HCT116 (cell line): ENCODE measurements around the gene LINGO1.

Experiments
- CTCF ChIP-seq, 3 experiments: fragments of 200-600 bp in 1 of 3; sonication (generic) in 1 of 3; IDR thresholded peaks in 2 of 3; conservative IDR thresholded peaks in 1 of 3; 2 replicates each; pipeline ENCODE4 v1.5.1; 2012 to 2017; ENCODE audit warnings: low read depth in 2 of 3, low read length in 2 of 3, antibody characterized with exemption in 1 of 3, borderline replicate concordance in 1 of 3, control low read depth in 1 of 3, mild to moderate bottlenecking in 1 of 3, mixed read lengths in 1 of 3, mixed run types in 1 of 3, moderate library complexity in 1 of 3; ENCODE audit not compliant: insufficient read depth in 1 of 3
- EZH2 ChIP-seq: fragments of 200-600 bp; sonication (generic); IDR thresholded peaks from 2 replicates; pipeline ENCODE4 v1.6.1; 2017; ENCODE audit warnings: antibody characterized with exemption, mixed run types
- JUND ChIP-seq: IDR thresholded peaks from 2 replicates; pipeline ENCODE4 v1.6.1; 2012
- MAX ChIP-seq: IDR thresholded peaks from 2 replicates; pipeline ENCODE4 v1.6.1; 2012
- POLR2A ChIP-seq: IDR thresholded peaks from 2 replicates; pipeline ENCODE4 v1.7.0; 2011; ENCODE audit warnings: borderline replicate concordance; ENCODE audit not compliant: insufficient read depth, insufficient read length; ENCODE audit errors: extremely low read depth
- POLR2AphosphoS5 ChIP-seq: IDR thresholded peaks from 2 replicates; pipeline ENCODE4 v1.6.1; 2011; ENCODE audit warnings: mild to moderate bottlenecking, low read depth, low read length, moderate library complexity
- REST ChIP-seq: IDR thresholded peaks from 2 replicates; pipeline ENCODE4 v1.6.1; 2012; ENCODE audit warnings: low read depth
- SIN3A ChIP-seq: IDR thresholded peaks from 2 replicates; pipeline ENCODE4 v1.6.1; 2012; ENCODE audit warnings: low read depth
- SRF ChIP-seq: IDR thresholded peaks from 2 replicates; pipeline ENCODE4 v1.6.1; 2012; ENCODE audit warnings: low read depth
- YY1 ChIP-seq: IDR thresholded peaks from 2 replicates; pipeline ENCODE4 v1.6.1; 2011; ENCODE audit warnings: low read length, low read depth, moderate library complexity, mild to moderate bottlenecking; ENCODE audit not compliant: insufficient replicate concordance; ENCODE audit errors: extremely low read depth
- ZFX ChIP-seq: fragments of 450-650 bp; IDR thresholded peaks from 2 replicates; pipeline ENCODE4 v1.6.1; 2017

GRCh38 chr15:77571741-77572140, 61.0 kb downstream of the LINGO1 start:
- TF ChIP-seq POLR2A (no peak), CTCF (IDR thresholded peaks at IDR 0.05 in 2 of 3, conservative IDR thresholded peaks at IDR 0.05 in 1 of 3; ENCODE audit: borderline replicate concordance in 1 of 3, insufficient read depth in 1 of 3, low read depth in 2 of 3, low read length in 2 of 3) (no peak), EZH2 (no peak), ZFX (no peak), YY1 (no peak), POLR2AphosphoS5 (no peak), REST (no peak), SRF (no peak), MAX (no peak), JUND (no peak), SIN3A (no peak)
